Stimulated activated CD4-positive, alpha-beta T cell treated with anti-CD3 and anti-CD28 coated beads, Interleukin-1b, Interleukin-23, amount 100 ng/mL, for 4 hours (primary cell): ENCODE data around the gene NHLRC4.

Experiments
- DNase-seq, 2 donors: peaks; one replicate each; pipeline ENCODE4 v3.0.0-alpha.2; 2020; ENCODE audit warnings: low read depth in 2 of 2

The NHLRC4 gene

GRCh38 chr16:530111-530817, 36.5 kb upstream of the NHLRC4 start:
- no peak for DNase-seq

GRCh38 chr16:531494-532125, 35.2 kb upstream of the NHLRC4 start:
- no peak for DNase-seq

GRCh38 chr16:533391-534123, 33.2 kb upstream of the NHLRC4 start:
- no peak for DNase-seq

GRCh38 chr16:534135-534534, 32.7 kb upstream of the NHLRC4 start:
- no peak for DNase-seq

- DNase-seq, result no peak
Measured at GRCh38 chr16:534856-535445, 31.9 kb upstream of the NHLRC4 start.

GRCh38 chr16:535446-536405, 31.1 kb upstream of the NHLRC4 start:
- DNase-seq, result no peak

- no peak for DNase-seq
Measured at GRCh38 chr16:536746-537145, 30.1 kb upstream of the NHLRC4 start.

- no peak for DNase-seq
Measured at GRCh38 chr16:537415-538335, 29.1 kb upstream of the NHLRC4 start.

GRCh38 chr16:539901-540530, 26.8 kb upstream of the NHLRC4 start:
- DNase-seq, result no peak

- no peak for DNase-seq
Measured at GRCh38 chr16:540645-541340, 26.0 kb upstream of the NHLRC4 start.

GRCh38 chr16:543301-544164, 23.3 kb upstream of the NHLRC4 start:
- DNase-seq, result no peak

GRCh38 chr16:544517-544916, 22.3 kb upstream of the NHLRC4 start:
- no peak for DNase-seq

GRCh38 chr16:546909-547770, 19.7 kb upstream of the NHLRC4 start:
- peak in 1 of 2 donors; percentile 51 for DNase-seq

GRCh38 chr16:548586-548985, 18.2 kb upstream of the NHLRC4 start:
- no peak for DNase-seq

- no peak for DNase-seq
Measured at GRCh38 chr16:549544-550263, 17.1 kb upstream of the NHLRC4 start.

- DNase-seq, result no peak
Measured at GRCh38 chr16:551210-551609, 15.6 kb upstream of the NHLRC4 start.

GRCh38 chr16:552171-552570, 14.6 kb upstream of the NHLRC4 start:
- no peak for DNase-seq
